Measurements from ENCODE around the gene SLC7A1. TPM values are rescaled to one million over a fixed set of nuclear protein-coding genes. Genes with fewer than 3 reads are reported as not detected.

SLC7A1 gene
- total RNA-seq, 1 experiment from 2014 or later = 84.5 TPM

GRCh38 chr13:29516880-29517279, 78.6 kb downstream of the SLC7A1 start:
- no peak for ATAC-seq
- Mint-ChIP-seq H3K4me1 (no peaks in the 10 kb centered on the region; the same call in 1 of the 2 replicates), H3K9me3 (no peaks in the 10 kb centered on the region), H3K27me3 (ENCODE audit: low read depth) (no peaks in the 10 kb centered on the region), H3K36me3 (peaks cover 68% of the 10 kb centered on the region), H3K4me3 (no peak overlapping the region), H3K27ac (no peak overlapping the region)
- TF ChIP-seq IRF1 (CRISPR knock-in tag; IDR thresholded peaks at IDR 0.05) (no peak), TEAD1 (CRISPR knock-in tag; IDR thresholded peaks at IDR 0.05) (no peak), JUN (CRISPR knock-in tag; IDR thresholded peaks at IDR 0.05) (no peak), USF1 (CRISPR knock-in tag; IDR thresholded peaks at IDR 0.05) (no peak), ATF1 (CRISPR knock-in tag; IDR thresholded peaks at IDR 0.05) (no peak), ZNF232 (CRISPR knock-in tag; IDR thresholded peaks at IDR 0.05) (no peak)
- TF ChIP-seq, protein P1, sequence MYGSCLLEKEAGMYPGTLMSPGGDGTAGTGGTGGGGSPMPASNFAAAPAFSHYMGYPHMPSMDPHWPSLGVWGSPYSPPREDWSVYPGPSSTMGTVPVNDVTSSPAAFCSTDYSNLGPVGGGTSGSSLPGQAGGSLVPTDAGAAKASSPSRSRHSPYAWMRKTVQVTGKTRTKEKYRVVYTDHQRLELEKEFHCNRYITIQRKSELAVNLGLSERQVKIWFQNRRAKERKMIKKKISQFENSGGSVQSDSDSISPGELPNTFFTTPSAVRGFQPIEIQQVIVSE (CRISPR knock-in tag; IDR thresholded peaks at IDR 0.05; ENCODE audit: borderline replicate concordance) = no peak
- DNase-seq (ENCODE audit: low spot score) = no peak
- ChIA-PET CTCF (interaction anchor here (3.7 kb wide), 1 partner anchor 9 kb away, joined by 19 read pairs; no protein-coding TSS in a partner anchor), POLR2A (no interaction called here)

DNA sequence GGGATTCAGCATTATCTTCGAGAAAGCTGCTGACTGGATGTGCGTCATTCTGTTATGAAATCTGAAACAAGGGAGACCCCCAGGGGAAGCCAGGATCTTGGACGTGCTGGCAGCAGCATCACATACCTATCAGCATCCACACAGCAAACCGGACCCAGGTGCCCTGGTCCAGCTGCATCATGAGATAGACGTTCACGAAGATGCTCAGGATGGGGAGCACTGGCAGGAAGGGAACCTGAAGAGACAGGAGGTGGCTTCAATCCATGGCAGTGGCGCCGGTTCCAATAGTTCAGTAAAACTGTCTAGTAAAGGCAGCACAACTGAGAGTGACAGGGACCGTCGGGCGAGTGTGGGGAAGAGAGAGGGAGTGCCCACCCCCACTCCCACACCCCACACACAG, 79.5 kb downstream of the SLC7A1 start:
- DNase-seq (ENCODE audit: low spot score) = no peak
- Mint-ChIP-seq H3K27ac (no peak overlapping the region), H3K36me3 (peaks cover 64% of the 10 kb centered on the region), H3K9me3 (no peaks in the 10 kb centered on the region), H3K4me3 (no peak overlapping the region), H3K27me3 (ENCODE audit: low read depth) (no peaks in the 10 kb centered on the region), H3K4me1 (no peaks in the 10 kb centered on the region)
- CTCF ChIA-PET = no interaction called here
- no peak for ATAC-seq
- no peak for TF ChIP-seq AR (CRISPR knock-in tag; IDR thresholded peaks at IDR 0.05)
- no peak for TF ChIP-seq RORB (CRISPR knock-in tag; IDR thresholded peaks at IDR 0.05)
- no peak for TF ChIP-seq PRRX2 (CRISPR knock-in tag; IDR thresholded peaks at IDR 0.05)
- TF ChIP-seq GABPB1 (CRISPR knock-in tag; IDR thresholded peaks at IDR 0.05) = no peak
- TF ChIP-seq, protein P2, sequence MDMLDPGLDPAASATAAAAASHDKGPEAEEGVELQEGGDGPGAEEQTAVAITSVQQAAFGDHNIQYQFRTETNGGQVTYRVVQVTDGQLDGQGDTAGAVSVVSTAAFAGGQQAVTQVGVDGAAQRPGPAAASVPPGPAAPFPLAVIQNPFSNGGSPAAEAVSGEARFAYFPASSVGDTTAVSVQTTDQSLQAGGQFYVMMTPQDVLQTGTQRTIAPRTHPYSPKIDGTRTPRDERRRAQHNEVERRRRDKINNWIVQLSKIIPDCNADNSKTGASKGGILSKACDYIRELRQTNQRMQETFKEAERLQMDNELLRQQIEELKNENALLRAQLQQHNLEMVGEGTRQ (CRISPR knock-in tag; IDR thresholded peaks at IDR 0.05) = no peak
- POLR2A ChIA-PET = no interaction called here

DNA sequence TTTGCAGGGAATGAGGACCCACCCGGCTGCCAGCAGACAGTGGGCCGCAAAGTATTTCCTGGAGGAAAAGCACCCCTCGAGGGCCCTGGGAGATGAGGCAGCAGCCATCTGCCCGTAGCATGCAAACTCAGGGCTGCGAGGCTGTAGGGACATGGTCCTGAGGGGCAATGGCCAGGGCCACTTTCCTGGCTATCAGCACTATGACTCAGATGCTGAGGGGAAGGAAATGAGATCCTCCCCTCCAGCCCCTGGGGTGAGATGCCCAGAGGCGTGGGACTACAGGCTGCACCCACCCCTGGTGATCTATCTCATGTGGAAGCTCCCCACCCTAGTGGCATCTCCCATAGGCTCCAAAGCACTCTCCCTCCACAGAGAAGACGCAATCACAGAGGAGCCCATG, 80.1 kb downstream of the SLC7A1 start:
- ChIA-PET POLR2A (no interaction called here), CTCF (no interaction called here)
- ATAC-seq = no peak
- no peak for TF ChIP-seq RELA (CRISPR knock-in tag; IDR thresholded peaks at IDR 0.05; ENCODE audit: borderline replicate concordance)
- TF ChIP-seq, protein P1 (CRISPR knock-in tag; IDR thresholded peaks at IDR 0.05; ENCODE audit: borderline replicate concordance) = no peak
- TF ChIP-seq IRF1 (CRISPR knock-in tag; IDR thresholded peaks at IDR 0.05) = no peak
- no peak for TF ChIP-seq NR3C1 (CRISPR knock-in tag; conservative IDR thresholded peaks at IDR 0.05; ENCODE audit: low read depth)
- TF ChIP-seq, protein P3, sequence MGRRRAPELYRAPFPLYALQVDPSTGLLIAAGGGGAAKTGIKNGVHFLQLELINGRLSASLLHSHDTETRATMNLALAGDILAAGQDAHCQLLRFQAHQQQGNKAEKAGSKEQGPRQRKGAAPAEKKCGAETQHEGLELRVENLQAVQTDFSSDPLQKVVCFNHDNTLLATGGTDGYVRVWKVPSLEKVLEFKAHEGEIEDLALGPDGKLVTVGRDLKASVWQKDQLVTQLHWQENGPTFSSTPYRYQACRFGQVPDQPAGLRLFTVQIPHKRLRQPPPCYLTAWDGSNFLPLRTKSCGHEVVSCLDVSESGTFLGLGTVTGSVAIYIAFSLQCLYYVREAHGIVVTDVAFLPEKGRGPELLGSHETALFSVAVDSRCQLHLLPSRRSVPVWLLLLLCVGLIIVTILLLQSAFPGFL (CRISPR knock-in tag; IDR thresholded peaks at IDR 0.05; ENCODE audit: borderline replicate concordance) = no peak
- TF ChIP-seq CTCF (IDR thresholded peaks at IDR 0.05) = no peak
- no peak for TF ChIP-seq AR (CRISPR knock-in tag; IDR thresholded peaks at IDR 0.05)

More for the DNA sequence above, 80.1 kb downstream of the SLC7A1 start:
- Mint-ChIP-seq H3K4me3 (no peak overlapping the region), H3K4me1 (no peaks in the 10 kb centered on the region), H3K27ac (no peak overlapping the region), H3K9me3 (no peaks in the 10 kb centered on the region), H3K27me3 (ENCODE audit: low read depth) (no peaks in the 10 kb centered on the region), H3K36me3 (peaks cover 59% of the 10 kb centered on the region)
- DNase-seq (ENCODE audit: low spot score) = no peak

Data from WTC11 (cell line).